Loucy (cell line): Measurements from ENCODE around the gene LRRC1.

ENCODE experiments used
- H2AFZ ChIP-seq: fragments of 200-600 bp; sonication (generic); 2 replicates; pipeline ENCODE4 v1.6.0; 2016; ENCODE audit warnings: antibody characterized with exemption, mild to moderate bottlenecking, low read length, moderate library complexity
- H3F3A ChIP-seq: fragments of 200-600 bp; 2 replicates; pipeline ENCODE4 v1.6.0; 2016; ENCODE audit warnings: antibody characterized with exemption, low read depth, mild to moderate bottlenecking
- H3K27me3 ChIP-seq: fragments of 200-600 bp; sonication (generic); 2 replicates; pipeline ENCODE4 v1.6.1; 2014; ENCODE audit warnings: low read length, mild to moderate bottlenecking; ENCODE audit not compliant: insufficient read depth, poor library complexity, severe bottlenecking
- H3K36me3 ChIP-seq: fragments of 200-600 bp; sonication (generic); 2 replicates; pipeline ENCODE4 v1.6.1; 2016; ENCODE audit warnings: low read length; ENCODE audit not compliant: insufficient read depth
- H3K4me1 ChIP-seq: fragments of 200-600 bp; sonication (generic); 2 replicates; pipeline ENCODE4 v1.5.1; 2014; ENCODE audit warnings: low read length, mild to moderate bottlenecking; ENCODE audit not compliant: insufficient read depth, poor library complexity, severe bottlenecking
- H3K4me2 ChIP-seq: fragments of 200-600 bp; sonication (generic); 2 replicates; pipeline ENCODE4 v1.6.0; 2014; ENCODE audit warnings: antibody characterized with exemption, low read length, low read depth, mild to moderate bottlenecking; ENCODE audit not compliant: poor library complexity, severe bottlenecking
- H3K4me3 ChIP-seq: fragments of 200-600 bp; sonication (generic); 2 replicates; pipeline ENCODE4 v1.5.1; 2014; ENCODE audit warnings: low read length, mild to moderate bottlenecking, mixed read lengths; ENCODE audit not compliant: poor library complexity, severe bottlenecking
- H3K79me2 ChIP-seq: fragments of 200-600 bp; sonication (generic); 2 replicates; pipeline ENCODE4 v1.6.1; 2014; ENCODE audit warnings: low read length; ENCODE audit not compliant: insufficient read depth
- H3K9ac ChIP-seq: fragments of 200-600 bp; sonication (generic); 2 replicates; pipeline ENCODE4 v1.6.0; 2014; ENCODE audit warnings: mild to moderate bottlenecking, low read depth, low read length, moderate library complexity; ENCODE audit not compliant: poor library complexity, severe bottlenecking
- H3K9me2 ChIP-seq: fragments of 200-600 bp; sonication (generic); replicated peaks from 2 replicates; pipeline ENCODE4 v1.6.1; 2016; ENCODE audit warnings: low read depth, low read length, mixed read lengths
- H3K9me3 ChIP-seq: fragments of 200-600 bp; sonication (generic); 2 replicates; pipeline ENCODE4 v1.6.1; 2014; ENCODE audit warnings: mild to moderate bottlenecking, antibody characterized with exemption, low read length, low read depth; ENCODE audit not compliant: insufficient read depth
- H4K20me1 ChIP-seq: fragments of 200-600 bp; sonication (generic); 2 replicates; pipeline ENCODE4 v1.6.0; 2014; ENCODE audit warnings: antibody characterized with exemption, low read length, mild to moderate bottlenecking; ENCODE audit not compliant: insufficient read depth, poor library complexity, severe bottlenecking
- EZH2phosphoT487 ChIP-seq: fragments of 200-600 bp; IDR thresholded peaks from 2 replicates; pipeline ENCODE4 v1.6.1; 2018; ENCODE audit warnings: antibody characterized with exemption, mild to moderate bottlenecking, moderate library complexity, borderline replicate concordance
- TF ChIP-seq, protein P1 (sequence below): fragments of 200-600 bp; sonication (generic); conservative IDR thresholded peaks from 2 replicates; pipeline ENCODE4 v1.5.1; 2014; ENCODE audit warnings: mild to moderate bottlenecking, antibody characterized with exemption, low read length

Gene LRRC1

DNA sequence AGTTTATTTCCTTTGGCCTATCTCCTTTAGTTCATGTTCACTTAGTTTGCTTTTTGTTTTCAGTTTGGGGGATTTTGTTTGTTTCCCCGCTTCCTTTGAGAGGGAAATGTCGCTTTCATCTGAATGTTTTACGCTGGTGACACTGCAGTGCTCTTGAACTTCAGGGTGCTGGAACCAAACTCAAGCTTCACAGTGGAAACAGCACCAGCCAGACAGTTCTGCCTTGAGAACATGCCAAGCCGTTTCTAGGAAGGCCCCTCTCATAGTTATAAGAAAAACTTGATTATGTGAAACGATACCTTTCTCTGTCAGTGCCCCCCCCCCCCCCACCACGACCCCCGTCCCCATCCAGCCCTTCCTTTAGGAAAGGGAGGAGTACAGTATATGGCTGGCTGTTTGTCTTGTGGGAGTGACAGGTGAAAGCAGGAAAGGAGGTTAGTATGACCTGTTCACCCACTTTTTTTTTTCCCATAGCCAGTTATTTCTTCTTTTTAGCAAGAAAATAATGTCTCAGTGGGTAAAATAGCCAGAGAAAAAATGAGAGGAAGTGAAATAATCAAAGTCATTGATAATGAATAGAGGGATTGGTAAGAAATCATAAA, 130.1 kb downstream of the LRRC1 start:
- Histone ChIP-seq H2AFZ (no peak overlapping the region), H3K4me2 (no peak overlapping the region), H3K4me3 (no peak overlapping the region), H3K4me1 (peaks cover 3% of the 10 kb centered on the region), H3K9ac (no peak overlapping the region), H3F3A (no peaks in the 10 kb centered on the region), H3K9me2 (no peaks in the 10 kb centered on the region), H4K20me1 (no peaks in the 10 kb centered on the region), H3K79me2 (no peaks in the 10 kb centered on the region), H3K36me3 (peaks cover 21% of the 10 kb centered on the region), H3K27me3 (no peaks in the 10 kb centered on the region), H3K9me3 (no peaks in the 10 kb centered on the region)
- TF ChIP-seq, protein P1, sequence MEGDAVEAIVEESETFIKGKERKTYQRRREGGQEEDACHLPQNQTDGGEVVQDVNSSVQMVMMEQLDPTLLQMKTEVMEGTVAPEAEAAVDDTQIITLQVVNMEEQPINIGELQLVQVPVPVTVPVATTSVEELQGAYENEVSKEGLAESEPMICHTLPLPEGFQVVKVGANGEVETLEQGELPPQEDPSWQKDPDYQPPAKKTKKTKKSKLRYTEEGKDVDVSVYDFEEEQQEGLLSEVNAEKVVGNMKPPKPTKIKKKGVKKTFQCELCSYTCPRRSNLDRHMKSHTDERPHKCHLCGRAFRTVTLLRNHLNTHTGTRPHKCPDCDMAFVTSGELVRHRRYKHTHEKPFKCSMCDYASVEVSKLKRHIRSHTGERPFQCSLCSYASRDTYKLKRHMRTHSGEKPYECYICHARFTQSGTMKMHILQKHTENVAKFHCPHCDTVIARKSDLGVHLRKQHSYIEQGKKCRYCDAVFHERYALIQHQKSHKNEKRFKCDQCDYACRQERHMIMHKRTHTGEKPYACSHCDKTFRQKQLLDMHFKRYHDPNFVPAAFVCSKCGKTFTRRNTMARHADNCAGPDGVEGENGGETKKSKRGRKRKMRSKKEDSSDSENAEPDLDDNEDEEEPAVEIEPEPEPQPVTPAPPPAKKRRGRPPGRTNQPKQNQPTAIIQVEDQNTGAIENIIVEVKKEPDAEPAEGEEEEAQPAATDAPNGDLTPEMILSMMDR = no peak
- no peak for TF ChIP-seq EZH2phosphoT487

DNA sequence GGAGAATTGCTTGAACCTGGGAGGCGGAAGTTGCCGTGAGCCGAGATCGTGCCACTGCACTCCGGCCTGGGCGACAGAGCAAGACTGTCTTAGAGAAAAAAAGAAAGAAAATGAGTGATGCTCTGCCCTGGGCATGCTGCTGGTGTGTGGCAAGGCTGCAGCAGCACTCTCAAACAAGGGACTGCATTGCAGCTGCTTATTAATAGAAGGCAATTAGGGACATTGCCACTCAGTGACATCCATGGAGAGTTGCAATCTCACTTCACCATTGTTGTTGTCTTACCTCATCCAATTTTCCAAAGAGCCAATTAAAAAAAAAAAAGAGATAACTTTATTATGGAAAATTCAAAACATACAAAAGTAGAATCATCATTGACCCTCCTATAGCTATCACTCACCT, 131.1 kb downstream of the LRRC1 start:
- H3F3A ChIP-seq = no peaks in the 10 kb centered on the region

DNA sequence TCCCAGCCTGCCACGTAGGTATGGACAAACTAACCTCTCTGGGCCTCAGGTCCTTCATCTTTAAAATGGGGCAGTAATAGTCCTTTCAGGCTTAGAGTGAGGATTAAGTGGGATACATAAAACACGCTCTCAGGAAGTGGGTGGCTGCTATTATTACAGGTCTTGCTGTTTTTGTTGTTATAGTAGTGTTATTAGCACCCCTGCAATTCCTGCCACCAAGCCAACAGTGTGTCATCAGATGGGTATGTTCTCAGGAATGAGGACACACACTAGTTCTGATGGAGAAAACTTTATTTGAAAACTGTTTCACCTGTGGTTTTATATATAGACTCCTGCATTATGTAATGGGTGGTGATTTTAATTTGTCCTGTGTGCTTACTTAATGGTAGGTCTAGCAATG, 131.7 kb downstream of the LRRC1 start:
- TF ChIP-seq, protein P1 = no peak
- no peak for TF ChIP-seq EZH2phosphoT487
- no peaks in the 10 kb centered on the region for H3K9me2 ChIP-seq

More for the DNA sequence above, 131.1 kb downstream of the LRRC1 start:
- no peaks in the 10 kb centered on the region for H3K27me3 ChIP-seq
- no peak overlapping the region for H3K9ac ChIP-seq
- no peaks in the 10 kb centered on the region for H3K9me3 ChIP-seq
- no peak overlapping the region for H3K4me3 ChIP-seq
- no peak overlapping the region for H2AFZ ChIP-seq
- no peaks in the 10 kb centered on the region for H4K20me1 ChIP-seq
- no peaks in the 10 kb centered on the region for H3K9me2 ChIP-seq
- no peaks in the 10 kb centered on the region for H3K79me2 ChIP-seq
- H3K4me2 ChIP-seq = no peak overlapping the region
- TF ChIP-seq EZH2phosphoT487 = no peak
- TF ChIP-seq, protein P1 = no peak
- peaks cover 3% of the 10 kb centered on the region for H3K4me1 ChIP-seq
- peaks cover 15% of the 10 kb centered on the region for H3K36me3 ChIP-seq

More for the DNA sequence above, 131.7 kb downstream of the LRRC1 start:
- no peak overlapping the region for H3K9ac ChIP-seq
- no peak overlapping the region for H3K4me3 ChIP-seq
- H3K36me3 ChIP-seq = peaks cover 9% of the 10 kb centered on the region; the same call in 1 of the 2 replicates
- H3K79me2 ChIP-seq = no peaks in the 10 kb centered on the region
- H3K4me2 ChIP-seq = no peak overlapping the region
- no peaks in the 10 kb centered on the region for H3K9me3 ChIP-seq
- H2AFZ ChIP-seq = no peak overlapping the region
- no peaks in the 10 kb centered on the region for H4K20me1 ChIP-seq
- no peaks in the 10 kb centered on the region for H3F3A ChIP-seq
- no peaks in the 10 kb centered on the region for H3K27me3 ChIP-seq
- peaks cover 9% of the 10 kb centered on the region for H3K4me1 ChIP-seq
